ENCODE results near the gene AUTS2. TPM values are rescaled to one million over a fixed set of nuclear protein-coding genes. Genes with fewer than 3 reads are reported as not detected.

Gene AUTS2
- total RNA-seq, 1 experiment from 2014 or later: 50.0 TPM

DNA sequence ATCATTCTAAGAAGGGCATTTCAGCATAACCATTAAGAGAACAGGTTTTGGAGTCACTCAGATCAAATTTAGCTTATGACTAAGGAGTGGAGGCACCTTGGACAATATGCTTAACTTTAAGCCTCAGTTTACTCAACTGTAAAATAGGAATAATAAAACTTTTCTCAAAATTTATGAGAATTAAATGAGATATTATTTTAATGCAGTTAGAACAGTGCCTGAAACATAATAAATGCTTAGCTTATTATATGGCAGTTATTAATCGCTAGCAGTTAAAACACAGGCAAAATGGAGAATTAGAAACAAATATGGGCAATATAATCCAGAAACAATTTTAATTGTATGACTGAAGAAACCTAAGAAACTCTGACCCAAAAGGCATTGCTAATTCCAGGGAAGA lies 2.9 kb upstream of the AUTS2 start (continued):
- no peak for TF ChIP-seq NFATC4 (CRISPR knock-in tag; IDR thresholded peaks at IDR 0.05)
- TF ChIP-seq NR1H2 (CRISPR knock-in tag; IDR thresholded peaks at IDR 0.05): no peak

DNA sequence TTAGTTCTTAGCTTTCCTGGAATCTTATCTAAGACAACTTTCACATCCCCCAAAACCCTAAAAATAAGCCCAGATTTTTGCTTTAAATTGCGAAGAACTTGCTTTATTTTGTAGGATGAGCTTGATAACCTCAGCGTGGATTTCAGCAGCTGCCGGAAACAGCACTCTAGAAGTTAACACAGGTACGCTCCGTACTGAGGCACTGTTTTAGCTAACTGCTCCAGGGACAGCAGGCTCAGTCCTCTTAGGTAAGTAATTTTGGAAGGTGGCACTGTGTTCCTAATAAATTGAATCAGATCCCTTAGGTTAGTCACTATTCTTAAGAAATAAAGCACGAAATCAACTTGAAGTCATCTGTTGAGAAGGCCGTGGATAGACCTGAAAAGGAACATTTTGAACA lies 2.2 kb upstream of the AUTS2 start:
- peaks cover 4% of the 10 kb centered on the region for H3K4me1 Mint-ChIP-seq
- TF ChIP-seq, protein P1, sequence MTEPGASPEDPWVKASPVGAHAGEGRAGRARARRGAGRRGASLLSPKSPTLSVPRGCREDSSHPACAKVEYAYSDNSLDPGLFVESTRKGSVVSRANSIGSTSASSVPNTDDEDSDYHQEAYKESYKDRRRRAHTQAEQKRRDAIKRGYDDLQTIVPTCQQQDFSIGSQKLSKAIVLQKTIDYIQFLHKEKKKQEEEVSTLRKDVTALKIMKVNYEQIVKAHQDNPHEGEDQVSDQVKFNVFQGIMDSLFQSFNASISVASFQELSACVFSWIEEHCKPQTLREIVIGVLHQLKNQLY (CRISPR knock-in tag; IDR thresholded peaks at IDR 0.05): no peak
- no peak for TF ChIP-seq KAT7 (CRISPR knock-in tag; IDR thresholded peaks at IDR 0.05; ENCODE audit: borderline replicate concordance)
- TF ChIP-seq ZNF317 (CRISPR knock-in tag; IDR thresholded peaks at IDR 0.05; ENCODE audit: borderline replicate concordance, low read depth): no peak
- TF ChIP-seq OVOL2 (CRISPR knock-in tag; IDR thresholded peaks at IDR 0.05; ENCODE audit: borderline replicate concordance): no peak
- no peak for TF ChIP-seq ZNF121 (CRISPR knock-in tag; IDR thresholded peaks at IDR 0.05)
- TF ChIP-seq ELF4 (CRISPR knock-in tag; IDR thresholded peaks at IDR 0.05; ENCODE audit: low read depth): no peak
- TF ChIP-seq, protein P2, sequence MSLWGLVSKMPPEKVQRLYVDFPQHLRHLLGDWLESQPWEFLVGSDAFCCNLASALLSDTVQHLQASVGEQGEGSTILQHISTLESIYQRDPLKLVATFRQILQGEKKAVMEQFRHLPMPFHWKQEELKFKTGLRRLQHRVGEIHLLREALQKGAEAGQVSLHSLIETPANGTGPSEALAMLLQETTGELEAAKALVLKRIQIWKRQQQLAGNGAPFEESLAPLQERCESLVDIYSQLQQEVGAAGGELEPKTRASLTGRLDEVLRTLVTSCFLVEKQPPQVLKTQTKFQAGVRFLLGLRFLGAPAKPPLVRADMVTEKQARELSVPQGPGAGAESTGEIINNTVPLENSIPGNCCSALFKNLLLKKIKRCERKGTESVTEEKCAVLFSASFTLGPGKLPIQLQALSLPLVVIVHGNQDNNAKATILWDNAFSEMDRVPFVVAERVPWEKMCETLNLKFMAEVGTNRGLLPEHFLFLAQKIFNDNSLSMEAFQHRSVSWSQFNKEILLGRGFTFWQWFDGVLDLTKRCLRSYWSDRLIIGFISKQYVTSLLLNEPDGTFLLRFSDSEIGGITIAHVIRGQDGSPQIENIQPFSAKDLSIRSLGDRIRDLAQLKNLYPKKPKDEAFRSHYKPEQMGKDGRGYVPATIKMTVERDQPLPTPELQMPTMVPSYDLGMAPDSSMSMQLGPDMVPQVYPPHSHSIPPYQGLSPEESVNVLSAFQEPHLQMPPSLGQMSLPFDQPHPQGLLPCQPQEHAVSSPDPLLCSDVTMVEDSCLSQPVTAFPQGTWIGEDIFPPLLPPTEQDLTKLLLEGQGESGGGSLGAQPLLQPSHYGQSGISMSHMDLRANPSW (CRISPR knock-in tag; conservative IDR thresholded peaks at IDR 0.05; ENCODE audit: low read depth): no peak
- TF ChIP-seq, protein P3, sequence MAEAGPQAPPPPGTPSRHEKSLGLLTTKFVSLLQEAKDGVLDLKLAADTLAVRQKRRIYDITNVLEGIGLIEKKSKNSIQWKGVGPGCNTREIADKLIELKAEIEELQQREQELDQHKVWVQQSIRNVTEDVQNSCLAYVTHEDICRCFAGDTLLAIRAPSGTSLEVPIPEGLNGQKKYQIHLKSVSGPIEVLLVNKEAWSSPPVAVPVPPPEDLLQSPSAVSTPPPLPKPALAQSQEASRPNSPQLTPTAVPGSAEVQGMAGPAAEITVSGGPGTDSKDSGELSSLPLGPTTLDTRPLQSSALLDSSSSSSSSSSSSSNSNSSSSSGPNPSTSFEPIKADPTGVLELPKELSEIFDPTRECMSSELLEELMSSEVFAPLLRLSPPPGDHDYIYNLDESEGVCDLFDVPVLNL (CRISPR knock-in tag; IDR thresholded peaks at IDR 0.05; ENCODE audit: borderline replicate concordance, low read depth): no peak
- no peak for DNase-seq (ENCODE audit: low spot score)
- peaks cover 75% of the 10 kb centered on the region for H3K27me3 Mint-ChIP-seq (ENCODE audit: low read depth)
- H3K36me3 Mint-ChIP-seq: no peaks in the 10 kb centered on the region
- no peaks in the 10 kb centered on the region for H3K9me3 Mint-ChIP-seq
- H3K4me3 Mint-ChIP-seq: no peak overlapping the region
- H3K27ac Mint-ChIP-seq: no peak overlapping the region
- ATAC-seq: no peak
- ChIA-PET CTCF (no interaction called here), POLR2A (no interaction called here)

DNA sequence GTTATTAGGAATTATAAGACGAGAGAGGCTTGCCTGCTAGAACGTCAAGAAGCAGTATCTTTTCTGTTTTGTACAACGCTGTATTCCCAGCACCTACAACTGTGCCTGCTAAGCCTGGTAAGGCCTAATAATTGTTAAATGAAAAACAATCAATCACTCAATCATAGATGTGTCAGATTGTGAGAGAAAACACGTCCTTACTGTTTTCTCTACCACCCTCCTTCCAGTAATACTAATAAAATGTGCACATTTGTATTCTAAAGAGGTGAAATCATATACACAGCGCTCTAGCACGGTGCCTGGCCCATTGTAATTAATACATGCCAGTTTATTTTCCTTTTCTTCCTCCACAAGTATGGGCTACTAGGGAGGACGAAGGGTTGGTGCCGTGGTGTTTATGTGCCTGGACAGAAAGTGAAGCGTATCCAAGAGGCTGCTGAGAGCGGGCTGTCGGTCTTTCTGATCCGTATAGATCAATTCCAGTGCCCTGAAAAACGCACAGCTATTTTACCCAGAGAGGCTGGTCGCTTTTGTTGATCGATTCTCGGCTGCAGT lies 1.5 kb upstream of the AUTS2 start:
- ChIA-PET POLR2A (interaction anchor here (0.6 to 0.7 kb wide), 2 partner anchors 47 to 164 kb away, joined by 3 to 4 read pairs; no protein-coding TSS in a partner anchor), CTCF (interaction anchor here (0.6 kb wide), 1 partner anchor 410 kb away, joined by 4 read pairs; no protein-coding TSS in a partner anchor)
- no peaks in the 10 kb centered on the region for H3K36me3 Mint-ChIP-seq
- no peak overlapping the region for H3K27ac Mint-ChIP-seq
- DNase-seq (ENCODE audit: low spot score) (no peak), ATAC-seq (no peak)
- no peak for TF ChIP-seq OVOL2 (CRISPR knock-in tag; IDR thresholded peaks at IDR 0.05; ENCODE audit: borderline replicate concordance)
- no peak for TF ChIP-seq GRHL2 (CRISPR knock-in tag; IDR thresholded peaks at IDR 0.05; ENCODE audit: insufficient replicate concordance, severe bottlenecking)
- TF ChIP-seq, protein P1 (CRISPR knock-in tag; IDR thresholded peaks at IDR 0.05): no peak
- no peak for TF ChIP-seq SMAD3 (CRISPR knock-in tag; IDR thresholded peaks at IDR 0.05; ENCODE audit: borderline replicate concordance)
- TF ChIP-seq CBFB (CRISPR knock-in tag; IDR thresholded peaks at IDR 0.05; ENCODE audit: low read depth): no peak
- TF ChIP-seq ZNF423 (CRISPR knock-in tag; IDR thresholded peaks at IDR 0.05): no peak
- TF ChIP-seq, protein P4, sequence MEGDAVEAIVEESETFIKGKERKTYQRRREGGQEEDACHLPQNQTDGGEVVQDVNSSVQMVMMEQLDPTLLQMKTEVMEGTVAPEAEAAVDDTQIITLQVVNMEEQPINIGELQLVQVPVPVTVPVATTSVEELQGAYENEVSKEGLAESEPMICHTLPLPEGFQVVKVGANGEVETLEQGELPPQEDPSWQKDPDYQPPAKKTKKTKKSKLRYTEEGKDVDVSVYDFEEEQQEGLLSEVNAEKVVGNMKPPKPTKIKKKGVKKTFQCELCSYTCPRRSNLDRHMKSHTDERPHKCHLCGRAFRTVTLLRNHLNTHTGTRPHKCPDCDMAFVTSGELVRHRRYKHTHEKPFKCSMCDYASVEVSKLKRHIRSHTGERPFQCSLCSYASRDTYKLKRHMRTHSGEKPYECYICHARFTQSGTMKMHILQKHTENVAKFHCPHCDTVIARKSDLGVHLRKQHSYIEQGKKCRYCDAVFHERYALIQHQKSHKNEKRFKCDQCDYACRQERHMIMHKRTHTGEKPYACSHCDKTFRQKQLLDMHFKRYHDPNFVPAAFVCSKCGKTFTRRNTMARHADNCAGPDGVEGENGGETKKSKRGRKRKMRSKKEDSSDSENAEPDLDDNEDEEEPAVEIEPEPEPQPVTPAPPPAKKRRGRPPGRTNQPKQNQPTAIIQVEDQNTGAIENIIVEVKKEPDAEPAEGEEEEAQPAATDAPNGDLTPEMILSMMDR (IDR thresholded peaks at IDR 0.05): no peak
- TF ChIP-seq NR1H2 (CRISPR knock-in tag; IDR thresholded peaks at IDR 0.05): no peak
- no peak for TF ChIP-seq FOXK1 (CRISPR knock-in tag; IDR thresholded peaks at IDR 0.05)
- TF ChIP-seq SP1 (CRISPR knock-in tag; conservative IDR thresholded peaks at IDR 0.05): no peak
- no peak for TF ChIP-seq TEAD4 (CRISPR knock-in tag; IDR thresholded peaks at IDR 0.05)
- no peak for TF ChIP-seq GABPB1 (CRISPR knock-in tag; IDR thresholded peaks at IDR 0.05)
- no peak for TF ChIP-seq ZNF138 (CRISPR knock-in tag; conservative IDR thresholded peaks at IDR 0.05)
- TF ChIP-seq, protein P3 (CRISPR knock-in tag; IDR thresholded peaks at IDR 0.05; ENCODE audit: borderline replicate concordance, low read depth): no peak
- H3K27me3 Mint-ChIP-seq (ENCODE audit: low read depth): peaks cover 67% of the 10 kb centered on the region
- peak overlapping the region; percentile 67 for H3K4me3 Mint-ChIP-seq
- peaks cover 4% of the 10 kb centered on the region for H3K4me1 Mint-ChIP-seq
- no peaks in the 10 kb centered on the region for H3K9me3 Mint-ChIP-seq
